Putamen (tissue), 1 donor: ENCODE measurements around the gene DDX59.

Experiments
- DNase-seq: peaks from one replicate; pipeline ENCODE4 v3.0.0-alpha.2; 2016; ENCODE audit warnings: low spot score

The DDX59 gene

GRCh38 chr1:200669314-200670241 is at the start of gene DDX59:
Gene DDX59 (minus strand): TSS chr1:200669907. CDS start chr1:200666740, 3,167 bp downstream.
- peak; percentile 95 for DNase-seq

GRCh38 chr1:200714504-200715187 is 44.9 kb upstream of the DDX59 start:
- no peak for DNase-seq

- DNase-seq, result no peak
These were observed 40.5 kb upstream of the DDX59 start for GRCh38 chr1:200710166-200710565.

- no peak for DNase-seq
These were observed 39.1 kb upstream of the DDX59 start for GRCh38 chr1:200708769-200709168.

- no peak for DNase-seq
These were observed 38.5 kb upstream of the DDX59 start for GRCh38 chr1:200708161-200708560.

- DNase-seq, result no peak
These were observed 37.4 kb upstream of the DDX59 start for GRCh38 chr1:200707116-200707515.

- peak; percentile 27 for DNase-seq
These were observed 36.6 kb upstream of the DDX59 start for GRCh38 chr1:200706111-200706814.

GRCh38 chr1:200704986-200705500 is 35.3 kb upstream of the DDX59 start:
- DNase-seq, result peak; percentile 27

DNA sequence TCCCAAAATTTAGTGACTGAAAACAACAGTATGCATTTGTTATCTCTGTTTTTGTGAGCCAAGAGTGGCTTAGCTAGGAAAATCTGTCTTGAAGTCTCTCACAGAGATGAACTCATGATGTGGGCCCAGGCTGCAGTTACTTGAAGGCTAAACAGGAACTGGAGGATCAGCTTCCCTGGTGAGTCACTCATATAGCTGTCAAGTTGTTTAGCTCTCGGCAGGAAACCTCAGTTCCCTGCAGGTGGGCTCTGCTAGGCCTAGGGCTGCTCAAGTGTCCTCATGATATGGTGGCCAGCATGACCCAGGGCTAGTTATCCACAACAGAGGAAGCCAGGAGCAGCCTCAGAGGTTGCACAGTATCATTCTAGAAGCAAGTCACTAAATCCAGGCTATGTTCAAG is 30.2 kb upstream of the DDX59 start:
- DNase-seq, result no peak

DNA sequence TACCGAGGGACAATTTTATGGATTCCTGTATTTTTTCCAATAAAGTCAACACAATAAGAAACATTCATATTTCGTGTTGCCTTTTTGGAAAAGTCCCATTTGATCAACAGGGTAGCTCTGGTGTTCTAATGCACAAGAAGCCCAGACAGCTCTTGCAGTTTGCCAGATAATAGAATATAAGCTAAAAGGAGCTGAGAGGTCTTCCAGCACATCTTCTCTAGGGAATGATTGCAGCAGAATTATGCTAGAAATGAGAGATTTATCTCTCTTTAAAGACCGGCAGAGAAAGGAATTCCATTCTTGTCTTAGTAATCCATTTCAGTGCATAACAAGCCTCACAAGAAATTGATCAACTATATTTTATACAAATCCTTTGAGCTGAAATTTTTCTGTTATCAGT is 25.0 kb upstream of the DDX59 start:
- no peak for DNase-seq

GRCh38 chr1:200693327-200693726 is 23.6 kb upstream of the DDX59 start:
- no peak for DNase-seq

DNA sequence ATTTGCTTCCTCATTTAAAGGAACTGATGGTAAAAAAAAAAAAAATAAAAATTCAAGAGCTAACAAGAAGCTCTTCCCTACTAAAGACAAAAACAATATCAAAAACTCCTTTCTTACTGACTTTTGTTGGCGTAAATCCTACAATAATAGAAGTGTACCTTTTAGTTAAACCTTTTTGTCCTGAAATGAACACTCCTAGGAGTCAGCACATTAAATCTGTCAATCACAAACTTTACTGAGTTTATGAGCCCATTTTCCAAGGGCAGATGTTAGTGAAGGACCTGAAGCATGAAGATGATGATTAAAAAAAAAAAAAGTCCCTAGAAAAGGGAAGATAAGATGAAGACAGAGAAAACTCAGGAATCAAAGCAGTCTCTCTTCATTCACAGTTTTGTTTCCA is 22.6 kb upstream of the DDX59 start:
- no peak for DNase-seq

DNA sequence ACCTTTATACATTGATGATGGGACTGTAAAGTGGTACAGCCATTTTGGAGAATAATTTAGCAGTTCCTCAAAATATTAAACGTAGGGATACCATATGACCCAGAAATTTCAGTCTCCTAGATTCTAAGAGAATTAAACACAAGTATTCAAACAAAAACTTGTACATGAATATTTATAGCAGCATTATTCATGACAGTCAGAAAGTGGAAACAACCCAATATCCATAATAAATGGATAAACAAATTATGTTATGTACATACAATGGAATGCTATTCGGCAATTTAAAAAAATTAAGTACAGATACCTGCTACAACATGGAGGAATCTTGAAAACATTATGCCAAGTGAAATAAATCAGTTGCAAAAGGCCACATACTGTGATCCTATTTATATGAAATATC is 16.9 kb upstream of the DDX59 start:
- DNase-seq, result no peak

- DNase-seq, result no peak
These were observed 14.3 kb upstream of the DDX59 start for GRCh38 chr1:200684015-200684414.

DNA sequence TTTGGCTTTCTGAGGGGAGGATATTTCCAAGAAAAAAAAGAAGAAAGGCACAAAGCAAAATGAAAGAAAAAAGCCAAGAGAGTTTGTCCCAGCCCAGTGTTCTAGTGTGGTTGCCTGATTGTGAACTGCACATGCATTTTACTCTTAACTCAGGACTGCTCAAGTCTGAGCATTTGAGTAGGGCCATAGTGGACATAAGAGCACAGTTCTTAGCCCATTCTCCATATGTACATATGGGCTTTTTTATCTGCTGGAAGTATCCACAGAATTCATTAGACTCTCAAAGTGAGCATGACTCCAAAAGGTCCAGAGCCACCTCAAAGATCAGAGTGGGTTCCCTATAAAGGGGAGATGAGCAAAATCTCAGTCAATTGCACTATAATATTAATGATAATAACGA is 13.6 kb upstream of the DDX59 start:
- DNase-seq, result no peak

GRCh38 chr1:200681231-200681630 is 11.5 kb upstream of the DDX59 start:
- DNase-seq, result no peak

- no peak for DNase-seq
These were observed 7.1 kb upstream of the DDX59 start for GRCh38 chr1:200676829-200677228.

DNA sequence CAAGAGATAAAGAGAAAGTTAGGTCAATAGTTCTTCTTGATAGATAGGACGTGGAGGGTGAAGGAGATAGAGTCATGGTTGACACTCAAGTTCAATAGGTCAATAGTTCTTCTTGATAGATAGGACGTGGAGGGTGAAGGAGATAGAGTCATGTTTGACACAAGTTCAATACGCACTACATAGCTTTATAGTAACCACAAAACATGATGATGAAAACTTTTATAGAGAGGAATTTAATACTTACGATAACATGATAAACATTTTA is 5.8 kb upstream of the DDX59 start:
- no peak for DNase-seq

GRCh38 chr1:200674838-200675587 is 5.3 kb upstream of the DDX59 start:
- no peak for DNase-seq

GRCh38 chr1:200673952-200674823 is 4.5 kb upstream of the DDX59 start:
- no peak for DNase-seq

DNA sequence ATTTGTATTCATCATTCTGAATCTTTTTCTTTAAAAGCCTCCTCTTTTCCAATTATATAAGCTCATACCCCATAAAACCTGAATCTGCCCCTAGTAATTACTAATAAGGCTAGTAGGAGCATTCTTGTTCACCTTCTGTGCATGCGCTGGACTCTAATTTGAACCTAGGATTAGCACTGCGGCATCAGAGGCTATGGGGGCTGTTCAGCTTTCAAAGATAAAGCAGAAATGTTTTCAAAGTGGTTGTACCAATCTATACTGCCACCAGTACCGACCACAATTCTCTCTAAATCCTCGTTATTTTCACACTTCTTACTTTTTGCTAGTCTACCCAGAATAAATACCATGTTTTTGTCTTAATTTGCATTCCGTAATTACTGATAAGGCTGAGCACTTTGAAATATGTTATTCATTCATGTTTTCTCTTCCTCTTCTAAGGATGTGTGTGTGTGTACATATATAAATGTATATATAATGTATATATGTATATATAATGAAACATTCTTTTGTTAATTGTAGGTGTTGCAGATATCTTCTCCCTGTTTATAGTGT is 1.6 kb upstream of the DDX59 start:
- DNase-seq, result no peak
